ENCODE results near the gene CORO7.

DNA sequence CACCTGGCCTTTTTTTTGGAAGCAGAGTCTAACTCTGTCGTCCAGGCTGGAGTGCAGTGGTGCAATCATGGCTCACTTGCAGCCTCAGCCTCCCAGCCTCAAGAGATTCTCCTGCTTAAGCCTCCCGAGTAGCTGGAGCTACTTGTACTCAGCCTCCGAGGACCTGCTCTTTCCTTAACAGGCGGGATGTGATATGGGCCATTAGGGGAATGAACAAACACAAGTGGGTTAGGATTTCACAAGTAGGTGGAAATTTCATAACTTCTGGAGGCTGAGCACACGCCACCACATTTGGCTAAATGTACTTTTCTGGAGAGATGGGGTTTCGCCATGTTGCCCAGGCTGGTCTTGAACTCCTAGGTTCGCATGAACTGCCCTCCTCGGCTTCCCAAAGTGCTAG is 69.4 kb downstream of the CORO7 start:
- TF ChIP-seq, protein P1, sequence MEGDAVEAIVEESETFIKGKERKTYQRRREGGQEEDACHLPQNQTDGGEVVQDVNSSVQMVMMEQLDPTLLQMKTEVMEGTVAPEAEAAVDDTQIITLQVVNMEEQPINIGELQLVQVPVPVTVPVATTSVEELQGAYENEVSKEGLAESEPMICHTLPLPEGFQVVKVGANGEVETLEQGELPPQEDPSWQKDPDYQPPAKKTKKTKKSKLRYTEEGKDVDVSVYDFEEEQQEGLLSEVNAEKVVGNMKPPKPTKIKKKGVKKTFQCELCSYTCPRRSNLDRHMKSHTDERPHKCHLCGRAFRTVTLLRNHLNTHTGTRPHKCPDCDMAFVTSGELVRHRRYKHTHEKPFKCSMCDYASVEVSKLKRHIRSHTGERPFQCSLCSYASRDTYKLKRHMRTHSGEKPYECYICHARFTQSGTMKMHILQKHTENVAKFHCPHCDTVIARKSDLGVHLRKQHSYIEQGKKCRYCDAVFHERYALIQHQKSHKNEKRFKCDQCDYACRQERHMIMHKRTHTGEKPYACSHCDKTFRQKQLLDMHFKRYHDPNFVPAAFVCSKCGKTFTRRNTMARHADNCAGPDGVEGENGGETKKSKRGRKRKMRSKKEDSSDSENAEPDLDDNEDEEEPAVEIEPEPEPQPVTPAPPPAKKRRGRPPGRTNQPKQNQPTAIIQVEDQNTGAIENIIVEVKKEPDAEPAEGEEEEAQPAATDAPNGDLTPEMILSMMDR (IDR thresholded peaks at IDR 0.05): no peak
- TF ChIP-seq POLR2A (IDR thresholded peaks at IDR 0.05): no peak
